ENCODE results near the gene TGFBR3. TPM values are rescaled to one million over a fixed set of nuclear protein-coding genes. Genes with fewer than 3 reads are reported as not detected.

The TGFBR3 gene
- total and polyA plus RNA-seq, 7 donors: 5.1 to 24.5 (median 8.9) TPM

DNA sequence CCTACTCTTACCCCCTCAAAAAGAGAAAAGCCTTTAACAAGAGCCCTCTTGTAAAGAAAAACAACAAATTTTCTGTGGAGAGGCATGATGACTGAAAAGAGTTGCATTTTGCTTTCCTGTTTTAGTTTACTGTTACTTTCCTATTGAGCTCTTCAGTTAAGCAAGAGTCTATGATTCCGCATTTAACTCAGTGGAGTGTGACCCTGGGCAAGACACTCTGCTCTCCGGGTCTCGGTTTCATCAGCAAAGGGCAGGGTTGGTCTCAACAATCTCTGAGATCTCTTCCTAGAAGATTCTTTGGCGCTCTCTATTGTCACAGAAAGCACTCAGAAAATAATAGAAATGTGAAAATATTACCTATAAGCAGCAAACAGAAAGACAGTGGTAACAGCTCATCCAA lies 175.7 kb downstream of the TGFBR3 start:
- TF ChIP-seq, protein P1, sequence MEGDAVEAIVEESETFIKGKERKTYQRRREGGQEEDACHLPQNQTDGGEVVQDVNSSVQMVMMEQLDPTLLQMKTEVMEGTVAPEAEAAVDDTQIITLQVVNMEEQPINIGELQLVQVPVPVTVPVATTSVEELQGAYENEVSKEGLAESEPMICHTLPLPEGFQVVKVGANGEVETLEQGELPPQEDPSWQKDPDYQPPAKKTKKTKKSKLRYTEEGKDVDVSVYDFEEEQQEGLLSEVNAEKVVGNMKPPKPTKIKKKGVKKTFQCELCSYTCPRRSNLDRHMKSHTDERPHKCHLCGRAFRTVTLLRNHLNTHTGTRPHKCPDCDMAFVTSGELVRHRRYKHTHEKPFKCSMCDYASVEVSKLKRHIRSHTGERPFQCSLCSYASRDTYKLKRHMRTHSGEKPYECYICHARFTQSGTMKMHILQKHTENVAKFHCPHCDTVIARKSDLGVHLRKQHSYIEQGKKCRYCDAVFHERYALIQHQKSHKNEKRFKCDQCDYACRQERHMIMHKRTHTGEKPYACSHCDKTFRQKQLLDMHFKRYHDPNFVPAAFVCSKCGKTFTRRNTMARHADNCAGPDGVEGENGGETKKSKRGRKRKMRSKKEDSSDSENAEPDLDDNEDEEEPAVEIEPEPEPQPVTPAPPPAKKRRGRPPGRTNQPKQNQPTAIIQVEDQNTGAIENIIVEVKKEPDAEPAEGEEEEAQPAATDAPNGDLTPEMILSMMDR (IDR thresholded peaks at IDR 0.05): no peak
- H3K9me3 ChIP-seq: no peaks in the 10 kb centered on the region
- WGBS, 3 donors: 69 to 83% (median 77%) methylated on average over 4 of the region's 4 CpGs
- H3K27ac ChIP-seq: no peak overlapping the region
- peaks cover 2 to 31% of the 10 kb centered on the region in 2 donors for H3K36me3 ChIP-seq (ENCODE audit: insufficient read depth in 1 of 2, low read depth in 1 of 2)
- intact Hi-C loops (cut with DNase I): no loop called here
- H3K27me3 ChIP-seq (ENCODE audit: insufficient read depth in 3 of 3, low read length in 2 of 3): no peaks in the 10 kb centered on the region
- no peak for DNase-seq
- ATAC-seq: no peak
- H3K4me3 ChIP-seq: no peak overlapping the region
- peaks cover 17% of the 10 kb centered on the region for H3K4me1 ChIP-seq

GRCh38 chr1:91708691-91709090 lies 177.3 kb downstream of the TGFBR3 start:
- TF ChIP-seq, protein P1 (IDR thresholded peaks at IDR 0.05): no peak
- H3K4me3 ChIP-seq: no peak overlapping the region
- no peaks in the 10 kb centered on the region for H3K9me3 ChIP-seq
- ATAC-seq: no peak
- peaks cover 2 to 26% of the 10 kb centered on the region in 2 donors for H3K36me3 ChIP-seq (ENCODE audit: insufficient read depth in 1 of 2, low read depth in 1 of 2)
- H3K27ac ChIP-seq: no peak overlapping the region
- no peak for DNase-seq
- 89 to 95% (median 91%) methylated on average over 5 of the region's 5 CpGs for WGBS, 3 donors
- no peaks in the 10 kb centered on the region for H3K27me3 ChIP-seq (ENCODE audit: insufficient read depth in 3 of 3, low read length in 2 of 3)
- intact Hi-C loops (cut with DNase I): no loop called here
- peaks cover 17% of the 10 kb centered on the region for H3K4me1 ChIP-seq

- intact Hi-C loops (cut with DNase I): no loop called here
- peak overlapping the region; percentile 57 for H3K27ac ChIP-seq
- peaks cover 2 to 26% of the 10 kb centered on the region in 2 donors for H3K36me3 ChIP-seq (ENCODE audit: insufficient read depth in 1 of 2, low read depth in 1 of 2)
- H3K4me3 ChIP-seq: no peak overlapping the region
- no peaks in the 10 kb centered on the region for H3K9me3 ChIP-seq
- ATAC-seq (no peak), DNase-seq (no peak)
- H3K27me3 ChIP-seq (ENCODE audit: insufficient read depth in 3 of 3, low read length in 2 of 3): no peaks in the 10 kb centered on the region
- whole genome bisulfite sequencing, 3 donors: 35 to 65% (median 36%) methylated on average over 1 of the region's 1 CpG
- TF ChIP-seq, protein P1 (IDR thresholded peaks at IDR 0.05): no peak
- H3K4me1 ChIP-seq: peaks cover 10% of the 10 kb centered on the region
Observed at GRCh38 chr1:91707890-91708218, 178.1 kb downstream of the TGFBR3 start.

DNA sequence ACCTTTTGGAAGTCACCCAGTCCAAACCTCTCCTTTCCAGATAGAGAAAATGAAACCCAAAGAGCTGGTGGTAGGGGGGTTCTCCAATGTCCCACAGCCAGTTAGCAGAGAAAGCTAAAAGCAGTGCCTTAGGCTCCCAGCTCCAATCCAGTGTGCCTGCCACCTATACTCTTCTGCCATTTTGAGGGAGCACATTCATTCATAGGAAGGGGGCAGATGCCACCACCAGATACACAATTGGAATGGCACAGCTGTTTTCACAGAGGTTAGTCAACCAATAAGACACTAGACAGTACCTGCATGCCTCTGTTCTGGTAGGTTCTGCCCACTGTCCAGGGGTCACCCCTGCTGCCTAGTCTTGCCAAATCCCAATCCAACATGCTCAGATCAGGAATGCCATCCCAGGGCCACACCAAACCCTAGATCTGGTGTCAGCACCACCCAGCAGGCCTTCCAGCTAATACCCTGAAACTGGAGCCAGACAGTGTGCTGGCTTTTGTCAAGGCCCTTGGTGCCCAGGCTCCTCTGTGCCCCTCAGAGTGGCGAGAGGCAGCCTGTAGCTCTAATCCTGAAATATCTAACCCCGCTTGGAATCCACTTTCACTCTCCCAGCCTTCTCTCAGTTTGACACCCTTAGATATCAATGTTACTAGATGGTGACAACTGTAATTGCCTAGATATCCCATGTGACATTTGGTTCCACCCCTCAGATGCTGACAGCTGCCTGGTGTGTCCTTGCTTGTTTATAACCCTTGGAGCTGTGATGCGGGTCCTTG lies 178.6 kb downstream of the TGFBR3 start:
- no peak overlapping the region for H3K4me3 ChIP-seq
- H3K27ac ChIP-seq: peak overlapping the region; percentile 57
- 33 to 58% (median 53%) methylated on average over 3 of the region's 3 CpGs for WGBS, 3 donors
- peaks cover 5% of the 10 kb centered on the region for H3K4me1 ChIP-seq
- no peaks in the 10 kb centered on the region for H3K27me3 ChIP-seq (ENCODE audit: insufficient read depth in 3 of 3, low read length in 2 of 3)
- ATAC-seq (peak; percentile 68 to 74 (median 73)), DNase-seq (no peak)
- TF ChIP-seq, protein P1 (IDR thresholded peaks at IDR 0.05): no peak
- H3K36me3 ChIP-seq (ENCODE audit: insufficient read depth in 1 of 2, low read depth in 1 of 2): peaks cover 2 to 26% of the 10 kb centered on the region in 2 donors
- intact Hi-C loops (cut with DNase I): no loop called here
- H3K9me3 ChIP-seq: no peaks in the 10 kb centered on the region

Measured in psoas muscle (tissue), 8 donors.